K562 (cell line): ENCODE data around the gene LAMA2. TPM values are rescaled to one million over a fixed set of nuclear protein-coding genes. Genes with fewer than 3 reads are reported as not detected.

Source experiments
- ATAC-seq: fragments of 200-7000 bp; cut with Tn5 transposase; 3 replicates; pipeline ENCODE4 v1.9.1; 2020; ENCODE audit warnings: moderate library complexity
- BruUV-seq: library from RNA; stranded (reverse); fragments of 400-500 nt; replicated peaks from 2 replicates; lab custom pipeline; 2021; lab: Mats Ljungman, UMichigan
- CTCF ChIA-PET: fragments of 300-600 bp; formaldehyde crosslinking; extraction: SDS; loops from one replicate; lab custom pipeline; 2021; ENCODE audit warnings: low intra/inter-chr PET ratio; lab: Yijun Ruan, JAX
- POLR2A ChIA-PET: fragments of 300-600, 350-650 bp; sonication (Branson Sonifier 250); formaldehyde crosslinking; extraction: SDS; loops from one replicate; lab custom pipeline; 2021; ENCODE audit warnings: antibody characterized with exemption, inconsistent platforms; lab: Yijun Ruan, JAX
- DNase-seq, 4 experiments: peaks; one replicate each; pipeline versions ENCODE4 v3.0.0 to v3.0.0-alpha.2; 2011 to 2018; ENCODE audit warnings: low spot score in 3 of 4, mixed read lengths in 3 of 4; ENCODE audit errors: extremely low read depth in 1 of 4
- FAIRE-seq: peaks from 2 replicates; lab custom pipeline; 2011; peaks lifted over from hg19 to GRCh38; lab: Jason Lieb, UNC
- H2AFZ ChIP-seq: 2 replicates; pipeline ENCODE4 v1.6.0; 2011; ENCODE audit warnings: low read depth, low read length, control low read depth, inconsistent platforms
- H3K27ac ChIP-seq: fragments of 200-600 bp; 3 replicates; pipeline ENCODE4 v1.8.0; 2011; ENCODE audit warnings: low read depth, mild to moderate bottlenecking, control low read depth, inconsistent platforms, low read length, moderate library complexity, mixed read lengths; ENCODE audit errors: extremely low read depth
- H3K27me3 ChIP-seq, 2 experiments: fragments of 300-600 bp in 1 of 2; 2 replicates in 1 of 2; 3 replicates in 1 of 2; pipeline versions ENCODE4 v1.6.0 to v1.8.0; 2011; ENCODE audit warnings: inconsistent platforms in 2 of 2, low read length in 2 of 2, mild to moderate bottlenecking in 1 of 2, mixed read lengths in 1 of 2, moderate library complexity in 1 of 2; ENCODE audit not compliant: control insufficient read depth in 2 of 2, insufficient read depth in 2 of 2
- H3K36me3 ChIP-seq: fragments of 300-600 bp; 3 replicates; pipeline ENCODE4 v1.8.0; 2011; ENCODE audit warnings: mild to moderate bottlenecking, low read length, inconsistent platforms; ENCODE audit not compliant: control insufficient read depth, insufficient read depth
- H3K4me1 ChIP-seq, 2 experiments: fragments of 200-600 bp in 1 of 2; replicated peaks in 1 of 2; 2 replicates in 1 of 2; 3 replicates in 1 of 2; pipeline versions ENCODE4 v1.5.1 to v1.8.0; 2011; ENCODE audit warnings: inconsistent platforms in 2 of 2, low read length in 2 of 2, mild to moderate bottlenecking in 1 of 2, mixed read lengths in 1 of 2, moderate library complexity in 1 of 2; ENCODE audit not compliant: control insufficient read depth in 2 of 2, insufficient read depth in 2 of 2
- H3K4me2 ChIP-seq: 2 replicates; pipeline ENCODE4 v1.6.1; 2011; ENCODE audit warnings: low read length, control low read depth, inconsistent platforms, mixed read lengths; ENCODE audit not compliant: insufficient read depth
- H3K4me3 ChIP-seq: fragments of 200-600 bp; sonication (generic), shearing (Covaris generic); 2 replicates; pipeline ENCODE4 v1.5.1; 2016; ENCODE audit warnings: control low read depth, inconsistent platforms
- H3K79me2 ChIP-seq: fragments of 200-600 bp; 3 replicates; pipeline ENCODE4 v1.8.0; 2011; ENCODE audit warnings: low read length, inconsistent platforms; ENCODE audit not compliant: control insufficient read depth, insufficient read depth
- H3K9ac ChIP-seq, 2 experiments: 2 replicates each; pipeline versions ENCODE4 v1.6.0 to v1.6.1; 2011; ENCODE audit warnings: low read depth in 2 of 2, low read length in 2 of 2, control low read depth in 1 of 2, inconsistent platforms in 1 of 2, mild to moderate bottlenecking in 1 of 2, mixed read lengths in 1 of 2; ENCODE audit not compliant: insufficient read depth in 1 of 2
- H3K9me1 ChIP-seq: one replicate; pipeline ENCODE4 v1.6.0; 2011; ENCODE audit warnings: inconsistent platforms, mild to moderate bottlenecking, low read length, moderate library complexity; ENCODE audit not compliant: control insufficient read depth, insufficient read depth
- H3K9me3 ChIP-seq: replicated peaks from 2 replicates; pipeline ENCODE4 v1.5.1; 2011; ENCODE audit warnings: low read depth, low read length, inconsistent platforms; ENCODE audit not compliant: control insufficient read depth, insufficient read depth
- H4K20me1 ChIP-seq: replicated peaks from 2 replicates; pipeline ENCODE4 v1.6.1; 2011; ENCODE audit warnings: low read length, inconsistent platforms, mixed read lengths; ENCODE audit not compliant: control insufficient read depth, insufficient read depth
- ARNT ChIP-seq, 2 experiments: fragments of 450-650 bp; IDR thresholded peaks; 2 replicates each; pipeline ENCODE4 v1.6.1; 2016; ENCODE audit warnings: mild to moderate bottlenecking in 1 of 2
- GABPB1 ChIP-seq: sonication (generic); formaldehyde crosslinking; IDR thresholded peaks from 2 replicates; pipeline ENCODE4 v1.8.0; 2022; ENCODE audit warnings: mild to moderate bottlenecking, missing genetic modification reagents
- KLF6 ChIP-seq: fragments of 250-450 bp; sonication (Bioruptor Pico); IDR thresholded peaks from 2 replicates; pipeline ENCODE4 v1.4.0; 2020; ENCODE audit warnings: mild to moderate bottlenecking, moderate library complexity, borderline replicate concordance
- MIER1 ChIP-seq: fragments of 450-650 bp; IDR thresholded peaks from 2 replicates; pipeline ENCODE4 v1.6.1; 2016; ENCODE audit warnings: antibody characterized with exemption, mild to moderate bottlenecking, low read depth
- NRF1 ChIP-seq, 2 experiments: fragments of 450-650 bp; IDR thresholded peaks in 1 of 2; conservative IDR thresholded peaks in 1 of 2; 2 replicates each; pipeline ENCODE4 v1.6.1; 2014; ENCODE audit warnings: mild to moderate bottlenecking in 2 of 2
- POLR2B ChIP-seq: fragments of 450-650 bp; IDR thresholded peaks from 2 replicates; pipeline ENCODE4 v1.6.1; 2018; ENCODE audit warnings: low read depth; ENCODE audit not compliant: partially characterized antibody
- RBM34 ChIP-seq: fragments of 200-400 bp; formaldehyde crosslinking; IDR thresholded peaks from 2 replicates; pipeline ENCODE4 v1.6.1; 2018; ENCODE audit warnings: low read length, borderline replicate concordance; ENCODE audit not compliant: insufficient read depth
- RBM39 ChIP-seq: fragments of 200-400 bp; formaldehyde crosslinking; optimal IDR thresholded peaks from 2 replicates; pipeline ENCODE3; 2018; ENCODE audit warnings: low read depth, low read length
- USF2 ChIP-seq: sonication (generic); formaldehyde crosslinking; IDR thresholded peaks from 2 replicates; pipeline ENCODE4 v1.5.0; 2020; ENCODE audit warnings: missing genetic modification reagents
- ZFX ChIP-seq: sonication (generic); formaldehyde crosslinking; IDR thresholded peaks from 2 replicates; pipeline ENCODE4 v1.8.0; 2022; ENCODE audit warnings: mild to moderate bottlenecking, missing genetic modification reagents, moderate library complexity
- ZNF586 ChIP-seq: fragments of 450-650 bp; formaldehyde crosslinking; conservative IDR thresholded peaks from 2 replicates; pipeline ENCODE4 v1.4.0; 2020; ENCODE audit warnings: mild to moderate bottlenecking, moderate library complexity
- ZNF699 ChIP-seq: fragments of 250-450 bp; sonication (Bioruptor Pico); IDR thresholded peaks from 2 replicates; pipeline ENCODE4 v1.8.0; 2021; ENCODE audit warnings: mild to moderate bottlenecking, moderate library complexity; ENCODE audit not compliant: insufficient replicate concordance
- ZNF717 ChIP-seq: fragments of 250-450 bp; sonication (Bioruptor Pico); IDR thresholded peaks from 2 replicates; pipeline ENCODE4 v1.5.0; 2021
- ZNF740 ChIP-seq, 3 experiments: fragments of 200-800 bp in 1 of 3; sonication (Bioruptor generic) in 1 of 3; sonication (generic) in 1 of 3; formaldehyde crosslinking in 1 of 3; IDR thresholded peaks; 2 replicates each; pipeline versions ENCODE4 v1.6.1 to v1.8.0; 2016 to 2022; ENCODE audit warnings: mild to moderate bottlenecking in 2 of 3, missing compliant biosample characterization in 2 of 3, missing genetic modification characterization in 2 of 3, missing genetic modification reagents in 1 of 3
- ZNF785 ChIP-seq: fragments of 250-450 bp; sonication (Bioruptor Pico); IDR thresholded peaks from 2 replicates; pipeline ENCODE4 v1.4.0; 2020; ENCODE audit warnings: mild to moderate bottlenecking
- WGBS: fragments of 100-300 bp; shearing (Covaris generic); methylation state at CpG from one replicate; pipeline ENCODE4 v1.1.6; 2016; ENCODE audit warnings: low coverage, mixed read lengths; ENCODE audit not compliant: insufficient coverage; ENCODE audit errors: missing lambda C conversion rate; 5-methylcytosine and 5-hydroxymethylcytosine counted together
- in situ Hi-C: fragments of 300-500 bp; cut with MboI; formaldehyde crosslinking; loops from 4 replicates; pipeline ENCODE4 v1.15.0; 2018; ENCODE audit warnings: inconsistent platforms, mixed read lengths
- intact Hi-C: fragments of 100-400 bp; cut with micrococcal nuclease; formaldehyde crosslinking; loops from 2 replicates; pipeline ENCODE4 v1.14.2; 2022
- polyA plus RNA-seq, 8 experiments: library from polyadenylated mRNA; depleted of rRNA in 4 of 8; stranded (reverse) in 5 of 8; unstranded in 3 of 8; fragments of >200 nt; fragmentation: Nextera tagmentation in 2 of 8; fragmentation: Illumina TruSeq in 1 of 8; extraction: Ambion mirVana in 2 of 8; extraction: Trizol in 1 of 8; gene quantifications; 2 replicates each; pipeline versions ENCODE4 v1.2.1 to v1.2.3, GENCODE V29; 2011 to 2014; ENCODE audit warnings: inconsistent platforms in 1 of 8, missing spikeins in 1 of 8
- total RNA-seq, 7 experiments: library from RNA; depleted of rRNA in 6 of 7; stranded (reverse); fragments of >200 nt in 6 of 7; fragmentation: Illumina TruSeq in 2 of 7; extraction: Trizol in 2 of 7; gene quantifications; 2 replicates each; pipeline versions ENCODE4 v1.2.1 to v1.2.3, GENCODE V29; 2011 to 2021; ENCODE audit warnings: low replicate concordance in 1 of 7

Gene LAMA2
- total and polyA plus RNA-seq, 9 of the 15 experiments (the other 6 are each of a cell fraction or from before 2014, with no cell fraction given) = 0.04 to 1.5 (median 0.36) TPM

GRCh38 chr6:129150507-129150906 lies 267.6 kb downstream of the LAMA2 start:
- BruUV-seq = no TSS peak
- Histone ChIP-seq H3K4me2 (no peak overlapping the region), H3K36me3 (no peaks in the 10 kb centered on the region), H3K4me1 (no peaks in the 10 kb centered on the region), H4K20me1 (no peaks in the 10 kb centered on the region), H3K27me3 (no peaks in the 10 kb centered on the region), H3K9me1 (no peaks in the 10 kb centered on the region), H3K27ac (no peak overlapping the region), H3K9me3 (no peaks in the 10 kb centered on the region), H3K9ac (no peak overlapping the region), H3K4me3 (no peak overlapping the region), H3K79me2 (no peaks in the 10 kb centered on the region), H2AFZ (no peak overlapping the region)
- 0% methylated on average over 4 of the region's 4 CpGs for WGBS
- no peak for DNase-seq
- FAIRE-seq = no peak
- ChIA-PET CTCF (no interaction called here), POLR2A (interaction anchor here (1.0 kb wide), 1 partner anchor 13 kb away, joined by 3 read pairs; no protein-coding TSS in a partner anchor)
- intact Hi-C loops = no loop called here
- in situ Hi-C loops = no loop called here
- TF ChIP-seq ZNF586 (no peak), USF2 (CRISPR knock-in tag) (no peak), RBM39 (no peak), POLR2B (no peak), ZNF740 (CRISPR knock-in tag; IDR thresholded peaks at IDR 0.05) (no peak), ZNF740 (tag; IDR thresholded peaks at IDR 0.05) (no peak), KLF6 (CRISPR knock-in tag) (no peak), ZNF717 (CRISPR knock-in tag) (no peak), ZFX (CRISPR knock-in tag) (no peak), RBM34 (no peak), MIER1 (no peak), ARNT (IDR thresholded peaks at IDR 0.05) (no peak), ZNF699 (no peak), GABPB1 (CRISPR knock-in tag) (no peak), ZNF785 (no peak), NRF1 (conservative IDR thresholded peaks at IDR 0.05 in 1 of 2, IDR thresholded peaks at IDR 0.05 in 1 of 2) (no peak)
- ATAC-seq = no peak
